Transverse colon (tissue), 4 donors: Measurements from ENCODE around the gene CHAD. TPM values are rescaled to one million over a fixed set of nuclear protein-coding genes. Genes with fewer than 3 reads are reported as not detected.

Source experiments
- DNase-seq: peaks from one replicate; pipeline ENCODE4 v3.0.0-alpha.2; 2019
- H3K27ac ChIP-seq, 4 donors: fragments of 200-600 bp; sonication (generic); 2 replicates each; pipeline ENCODE4 v1.5.1; 2016 to 2018; ENCODE audit warnings: inconsistent platforms in 4 of 4
- H3K27me3 ChIP-seq: fragments of 200-600 bp; sonication (generic); 2 replicates; pipeline ENCODE4 v1.5.1; 2017; ENCODE audit warnings: inconsistent platforms
- H3K36me3 ChIP-seq, 4 donors: fragments of 200-600 bp; sonication (generic); 2 replicates each; pipeline ENCODE4 v1.5.1; 2017 to 2019; ENCODE audit warnings: inconsistent platforms in 4 of 4
- H3K4me1 ChIP-seq, 4 donors: fragments of 200-600 bp; sonication (generic); 2 replicates each; pipeline ENCODE4 v1.5.1; 2017 to 2020; ENCODE audit warnings: inconsistent platforms in 4 of 4
- H3K4me3 ChIP-seq, 4 donors: fragments of 200-600 bp; sonication (generic); 1 replicate in 1 of 4; 2 replicates in 3 of 4; pipeline versions ENCODE4 v1.5.1 to v1.6.1; 2017 to 2019; ENCODE audit warnings: inconsistent platforms in 4 of 4
- H3K9me3 ChIP-seq, 2 donors: fragments of 200-600 bp; sonication (generic); 2 replicates each; pipeline ENCODE4 v1.5.1; 2017 to 2019; ENCODE audit warnings: inconsistent platforms in 2 of 2
- CTCF ChIP-seq, 5 experiments: fragments of 200-600 bp in 3 of 5; fragments of 450-650 bp in 2 of 5; sonication (generic) in 3 of 5; IDR thresholded peaks; 1 replicate in 2 of 5; 2 replicates in 3 of 5; pipeline ENCODE4 v1.5.1; 2016 to 2017; ENCODE audit warnings: antibody characterized with exemption in 5 of 5, inconsistent platforms in 3 of 5, mild to moderate bottlenecking in 2 of 5, moderate library complexity in 1 of 5
- EP300 ChIP-seq: sonication (generic); formaldehyde crosslinking; IDR thresholded peaks from one replicate; pipeline ENCODE4 v1.6.1; 2017; ENCODE audit warnings: antibody characterized with exemption, low read depth
- POLR2A ChIP-seq: fragments of 450-650 bp; IDR thresholded peaks from one replicate; pipeline ENCODE4 v1.6.1; 2016; ENCODE audit warnings: antibody characterized with exemption, mild to moderate bottlenecking, moderate library complexity
- POLR2AphosphoS5 ChIP-seq, 3 donors: sonication (generic); formaldehyde crosslinking; IDR thresholded peaks; one replicate each; pipeline ENCODE4 v1.6.1; 2016; ENCODE audit warnings: antibody characterized with exemption in 3 of 3
- WGBS, 2 donors: methylation state at CpG; one replicate each; pipeline ENCODE4 v1.1.5; 2018; ENCODE audit warnings: low coverage in 1 of 2; 5-methylcytosine and 5-hydroxymethylcytosine counted together
- in situ Hi-C, 4 donors: fragments of 200-750 bp; cut with MboI; loops; one replicate each; pipeline versions ENCODE4 v1.15.0 to v1.15.1; 2017; ENCODE audit warnings: low sequenced_read_pairs in 3 of 4, low pct_ligation_motif_present in 1 of 4, low pct_unique_long_range_greater_than_20kb in 1 of 4
- intact Hi-C: fragments of 100-400 bp; cut with DNase I; formaldehyde crosslinking; loops from one replicate; pipeline ENCODE4 v1.15.1; 2023; ENCODE audit warnings: low total_unique reads
- total RNA-seq, 4 donors: library from RNA; depleted of rRNA; stranded (reverse); fragments of >200 nt; gene quantifications; one replicate each; pipeline ENCODE4 v1.1.0, GENCODE V29; 2016

CHAD gene
- total RNA-seq, 4 donors from 2014 or later, result 9.6 to 59.8 (median 19.7) TPM

DNA sequence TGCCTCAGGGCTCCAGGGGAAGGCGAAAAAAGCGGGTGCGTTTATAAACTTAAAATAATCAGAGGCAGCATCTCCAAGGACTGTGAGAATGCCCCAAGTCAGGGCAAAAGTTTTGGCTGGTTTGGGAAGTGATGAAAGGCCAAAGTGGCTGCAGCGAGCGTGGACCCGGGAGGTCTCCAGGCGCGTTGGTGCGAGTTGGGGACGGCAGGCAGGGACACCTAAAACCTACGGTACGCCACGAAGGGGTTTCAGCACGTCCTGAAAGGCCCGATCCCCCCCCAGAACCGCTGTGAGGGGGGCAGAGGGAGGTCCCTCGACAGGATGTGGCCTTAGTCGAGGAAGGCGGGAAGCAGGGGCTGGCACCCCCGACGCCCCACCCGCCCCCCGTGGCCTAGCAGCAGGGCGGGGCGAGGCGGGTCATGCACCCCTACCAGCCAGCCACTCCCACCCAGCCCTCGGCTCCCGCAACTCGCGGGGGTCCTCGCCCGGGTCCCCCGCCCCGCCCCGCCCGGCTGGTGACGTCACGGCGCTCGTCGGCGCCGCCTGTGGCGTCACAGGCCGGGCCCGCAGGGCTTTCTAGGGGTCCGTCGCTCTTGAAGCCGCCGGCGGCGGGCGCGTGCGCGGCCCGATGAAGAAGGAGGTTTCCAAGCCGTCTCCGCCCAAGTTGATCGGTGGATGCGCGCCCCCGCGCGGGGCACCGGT is 39.3 kb upstream of the CHAD start, which contains the start of gene MYCBPAP:
MYCBPAP (plus strand) TSS at position 569 of the 702 bp plus-strand sequence. CDS start 236 bp downstream, outside the sequence.
- 21 to 80% methylated on average over 2 to 50 of the region's 66 CpGs for WGBS, 2 donors
- in situ Hi-C loops (no loop called here), intact Hi-C loops (no loop called here)
- Histone ChIP-seq H3K27ac (peak within 1 kb of the TSS; percentile 65 to 85 (median 78)), H3K4me3 (peak within 1 kb of the TSS; percentile 45 to 85 (median 56)), H3K9me3 (no peaks in the 10 kb centered on the region), H3K36me3 (no peaks in the 10 kb centered on the region), H3K4me1 (peaks cover 0 to 32% (median 15%) of the 10 kb centered on the region in 4 donors), H3K27me3 (no peaks in the 10 kb centered on the region)
- DNase-seq, result peak; percentile 89
- TF ChIP-seq POLR2AphosphoS5 (IDR thresholded peaks at IDR 0.05), result peak; percentile 29 to 50 (median 33)
- TF ChIP-seq CTCF (IDR thresholded peaks at IDR 0.05), result no peak

DNA sequence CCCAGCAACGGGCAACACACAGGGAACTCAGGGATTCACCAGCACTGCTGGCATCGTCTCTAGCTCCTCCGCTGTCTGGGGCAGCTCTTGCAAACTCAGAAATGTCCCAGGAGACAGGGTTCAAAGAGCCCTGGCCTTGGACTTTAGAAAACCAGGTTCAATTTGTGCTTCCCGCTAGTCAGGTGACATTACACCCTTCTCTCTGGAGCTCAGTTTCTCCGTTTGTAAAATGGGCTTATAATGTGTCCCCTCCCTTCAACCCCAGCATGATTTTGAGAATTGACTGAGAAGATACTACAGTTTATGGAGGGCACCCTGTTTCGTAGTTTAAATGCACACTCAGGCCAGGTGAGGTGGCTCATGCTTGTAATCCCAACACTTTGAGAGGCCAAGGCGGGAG is 37.6 kb upstream of the CHAD start:
- DNase-seq, result no peak
- WGBS, 2 donors, result 80 to 93% methylated on average over 3 to 7 of the region's 7 CpGs

DNA sequence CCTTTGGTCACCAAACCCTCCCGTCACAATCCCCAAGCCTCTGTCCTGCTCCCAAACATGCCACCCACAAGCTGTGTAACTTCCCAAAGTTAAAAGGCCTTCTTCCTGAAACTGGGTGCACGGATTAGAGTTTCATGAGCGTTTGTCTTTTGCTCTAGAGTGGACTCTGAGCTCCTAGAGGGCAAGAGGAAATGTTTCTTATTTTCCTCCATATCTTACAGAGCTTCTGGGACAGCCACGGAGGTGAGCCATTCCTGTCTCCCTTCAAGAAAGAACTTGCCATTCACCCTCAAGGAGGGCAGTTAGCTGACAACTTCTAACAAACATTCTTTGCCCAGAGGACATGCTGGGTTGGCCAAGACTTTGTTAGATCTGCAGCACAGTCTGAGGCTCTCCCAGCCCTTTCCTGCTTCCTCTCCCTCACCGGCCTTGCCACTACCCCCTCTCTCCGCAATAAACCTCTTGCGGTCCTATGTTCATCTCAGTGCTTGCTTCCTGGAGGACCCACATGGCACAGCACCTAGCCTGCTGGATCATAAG is 37.0 kb upstream of the CHAD start:
- TF ChIP-seq EP300 (no peak), POLR2A (no peak), POLR2AphosphoS5 (IDR thresholded peaks at IDR 0.05) (no peak), CTCF (IDR thresholded peaks at IDR 0.05) (no peak)
- in situ Hi-C loops (no loop called here), intact Hi-C loops (no loop called here)
- Histone ChIP-seq H3K9me3 (no peaks in the 10 kb centered on the region), H3K27me3 (no peaks in the 10 kb centered on the region), H3K4me3 (no peak overlapping the region), H3K4me1 (peaks cover 0 to 31% (median 13%) of the 10 kb centered on the region in 4 donors), H3K27ac (peak overlapping the region in 3 of 4 donors; percentile 3 to 55 (median 30)), H3K36me3 (no peaks in the 10 kb centered on the region)
- no peak for DNase-seq
- WGBS, 2 donors, result 67 to 70% methylated on average over 4 to 7 of the region's 7 CpGs

More for the DNA sequence above, 37.6 kb upstream of the CHAD start:
- in situ Hi-C loops (no loop called here), intact Hi-C loops (no loop called here)
- TF ChIP-seq POLR2A (no peak), CTCF (IDR thresholded peaks at IDR 0.05) (no peak)
- H3K9me3 ChIP-seq, result no peaks in the 10 kb centered on the region
- H3K27me3 ChIP-seq, result no peaks in the 10 kb centered on the region
- H3K4me1 ChIP-seq, result peaks cover 0 to 29% (median 13%) of the 10 kb centered on the region in 4 donors
- H3K27ac ChIP-seq, result peak overlapping the region in 1 of 4 donors; percentile 55
- no peak overlapping the region for H3K4me3 ChIP-seq
- no peaks in the 10 kb centered on the region for H3K36me3 ChIP-seq

GRCh38 chr17:50502301-50502990 is 33.8 kb upstream of the CHAD start:
- 80% methylated on average over 9 of the region's 9 CpGs; no CpG with 5 or more reads in 1 of the 2 donors for WGBS, 2 donors
- H3K27ac ChIP-seq, result peak overlapping the region in 3 of 4 donors; percentile 29 to 46 (median 40)
- DNase-seq, result no peak
- peaks cover 0 to 20% (median 5%) of the 10 kb centered on the region in 4 donors for H3K4me1 ChIP-seq
- no peak overlapping the region for H3K4me3 ChIP-seq
- no peak for TF ChIP-seq CTCF (IDR thresholded peaks at IDR 0.05)
- no peak for TF ChIP-seq POLR2A
- no peak for TF ChIP-seq POLR2AphosphoS5 (IDR thresholded peaks at IDR 0.05)
- TF ChIP-seq EP300, result no peak
- H3K27me3 ChIP-seq, result no peaks in the 10 kb centered on the region
- no peaks in the 10 kb centered on the region for H3K9me3 ChIP-seq
- intact Hi-C loops (no loop called here), in situ Hi-C loops (no loop called here)
- no peaks in the 10 kb centered on the region for H3K36me3 ChIP-seq
